ENCODE data around the gene TMEM266. TPM values are rescaled to one million over a fixed set of nuclear protein-coding genes. Genes with fewer than 3 reads are reported as not detected.

The TMEM266 gene
- total RNA-seq, 6 donors from 2014 or later: 0.59 to 2.4 (median 1.2) TPM; not detected in 1

DNA sequence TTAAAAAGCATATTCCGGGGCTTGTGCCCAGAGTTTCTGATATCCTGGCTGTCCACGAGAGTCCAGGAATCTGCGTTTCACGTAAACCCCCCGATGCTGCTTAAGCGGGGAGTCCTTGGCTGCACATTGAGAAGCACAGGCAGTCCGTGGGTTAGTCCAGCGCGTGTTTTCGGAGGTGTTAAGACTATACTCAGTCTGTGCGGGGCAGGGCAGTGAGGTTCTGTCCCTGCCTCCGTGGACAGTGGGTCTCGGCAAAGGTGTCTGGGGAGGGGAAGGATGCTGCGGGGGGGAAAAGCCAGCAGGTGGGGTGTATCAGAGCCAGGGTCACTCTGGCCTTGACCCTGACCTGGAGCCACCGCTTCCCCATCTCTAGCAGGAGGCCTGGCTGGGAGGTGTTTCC lies 106.2 kb downstream of the TMEM266 start:
- no peak for ATAC-seq (ENCODE audit: low FRiP score in 2 of 2)
- Histone ChIP-seq H3K36me3 (no peaks in the 10 kb centered on the region), H3K27me3 (no peaks in the 10 kb centered on the region), H3K4me1 (peaks cover 10 to 30% (median 25%) of the 10 kb centered on the region in 4 donors), H3K9me3 (no peaks in the 10 kb centered on the region), H3K4me3 (no peak overlapping the region), H3K27ac (no peak overlapping the region)
- DNase-seq: no peak
- 93 to 96% methylated on average over 14 to 15 of the region's 15 CpGs for WGBS, 2 donors
- TF ChIP-seq POLR2AphosphoS5 (IDR thresholded peaks at IDR 0.05) (no peak), EP300 (IDR thresholded peaks at IDR 0.05) (no peak), POLR2A (IDR thresholded peaks at IDR 0.05) (no peak)
- TF ChIP-seq, protein P1, sequence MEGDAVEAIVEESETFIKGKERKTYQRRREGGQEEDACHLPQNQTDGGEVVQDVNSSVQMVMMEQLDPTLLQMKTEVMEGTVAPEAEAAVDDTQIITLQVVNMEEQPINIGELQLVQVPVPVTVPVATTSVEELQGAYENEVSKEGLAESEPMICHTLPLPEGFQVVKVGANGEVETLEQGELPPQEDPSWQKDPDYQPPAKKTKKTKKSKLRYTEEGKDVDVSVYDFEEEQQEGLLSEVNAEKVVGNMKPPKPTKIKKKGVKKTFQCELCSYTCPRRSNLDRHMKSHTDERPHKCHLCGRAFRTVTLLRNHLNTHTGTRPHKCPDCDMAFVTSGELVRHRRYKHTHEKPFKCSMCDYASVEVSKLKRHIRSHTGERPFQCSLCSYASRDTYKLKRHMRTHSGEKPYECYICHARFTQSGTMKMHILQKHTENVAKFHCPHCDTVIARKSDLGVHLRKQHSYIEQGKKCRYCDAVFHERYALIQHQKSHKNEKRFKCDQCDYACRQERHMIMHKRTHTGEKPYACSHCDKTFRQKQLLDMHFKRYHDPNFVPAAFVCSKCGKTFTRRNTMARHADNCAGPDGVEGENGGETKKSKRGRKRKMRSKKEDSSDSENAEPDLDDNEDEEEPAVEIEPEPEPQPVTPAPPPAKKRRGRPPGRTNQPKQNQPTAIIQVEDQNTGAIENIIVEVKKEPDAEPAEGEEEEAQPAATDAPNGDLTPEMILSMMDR (IDR thresholded peaks at IDR 0.05): no peak

DNA sequence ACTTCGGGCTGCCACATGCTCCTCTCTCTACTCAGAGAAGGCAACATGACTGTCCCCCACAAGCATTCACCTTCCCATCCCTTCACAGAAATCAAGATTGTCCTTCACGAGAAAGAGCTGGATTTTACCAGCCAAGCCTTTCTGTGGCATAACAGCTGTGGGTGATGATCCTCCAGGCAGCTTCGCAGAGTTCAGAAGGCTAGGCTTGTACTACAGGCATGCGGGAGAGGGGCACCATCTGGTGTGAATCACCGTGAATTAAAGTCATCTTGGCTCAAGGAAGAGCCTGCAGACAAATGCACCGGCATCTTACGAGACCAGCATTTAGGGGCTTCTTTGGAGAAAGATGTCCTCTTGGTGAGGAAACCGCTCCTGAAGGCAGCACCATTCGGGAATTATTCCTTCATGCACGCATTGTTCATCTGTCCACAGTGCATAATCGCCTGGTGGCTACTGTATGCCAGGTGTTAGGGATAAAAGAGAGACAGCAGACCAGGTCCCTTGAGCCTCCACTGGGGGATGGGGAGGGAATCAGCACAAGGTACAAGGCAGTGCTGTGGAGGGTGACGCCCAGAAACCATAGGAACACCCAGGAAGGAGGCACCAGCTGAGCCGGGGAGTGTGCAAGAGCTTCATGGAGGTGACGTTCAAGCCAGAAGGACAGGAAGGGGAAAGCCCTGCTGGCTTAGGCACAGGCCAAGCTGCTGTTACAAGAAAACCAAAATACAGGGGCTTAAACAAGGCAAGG lies 108.6 kb downstream of the TMEM266 start:
- H3K27ac ChIP-seq: no peak overlapping the region
- H3K4me3 ChIP-seq: no peak overlapping the region
- ATAC-seq (ENCODE audit: low FRiP score in 2 of 2): no peak
- H3K27me3 ChIP-seq: no peaks in the 10 kb centered on the region
- H3K9me3 ChIP-seq: no peaks in the 10 kb centered on the region
- TF ChIP-seq POLR2AphosphoS5 (IDR thresholded peaks at IDR 0.05) (no peak), POLR2A (IDR thresholded peaks at IDR 0.05) (no peak), EP300 (IDR thresholded peaks at IDR 0.05) (no peak)
- TF ChIP-seq, protein P1 (IDR thresholded peaks at IDR 0.05): no peak
- no peaks in the 10 kb centered on the region for H3K36me3 ChIP-seq
- 91% methylated on average over 13 to 14 of the region's 14 CpGs for WGBS, 2 donors
- DNase-seq: no peak
- peaks cover 6 to 21% (median 18%) of the 10 kb centered on the region in 4 donors for H3K4me1 ChIP-seq

DNA sequence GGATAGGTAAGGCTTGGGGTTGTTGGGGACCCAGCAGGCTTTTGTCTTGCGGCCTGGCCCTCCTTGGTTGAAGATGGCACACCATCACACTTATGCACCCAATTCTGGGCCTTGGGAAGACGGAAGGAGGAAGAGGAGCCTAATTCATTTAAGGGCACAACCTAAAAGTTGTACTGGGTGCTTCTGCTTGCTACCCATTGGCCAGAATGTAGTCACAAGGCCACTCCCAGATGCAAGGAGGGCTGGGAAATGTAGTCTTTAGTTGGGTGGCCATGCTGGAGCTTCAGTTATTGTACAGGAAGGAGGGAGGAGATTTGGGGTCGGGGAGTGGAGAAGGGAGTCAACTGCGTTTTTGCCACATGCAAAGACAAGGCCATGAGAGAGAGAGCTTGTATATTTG lies 109.2 kb downstream of the TMEM266 start:
- TF ChIP-seq POLR2A (IDR thresholded peaks at IDR 0.05): no peak
- no peak for TF ChIP-seq POLR2AphosphoS5 (IDR thresholded peaks at IDR 0.05)
- TF ChIP-seq, protein P1 (IDR thresholded peaks at IDR 0.05): no peak
- TF ChIP-seq EP300 (IDR thresholded peaks at IDR 0.05): no peak
- H3K27me3 ChIP-seq: no peaks in the 10 kb centered on the region
- ATAC-seq (ENCODE audit: low FRiP score in 2 of 2) (peak in 1 of 2 donors; percentile 71), DNase-seq (no peak)
- 67 to 84% methylated on average over 4 of the region's 4 CpGs for WGBS, 2 donors
- H3K4me1 ChIP-seq: peaks cover 0 to 15% (median 12%) of the 10 kb centered on the region in 4 donors
- H3K9me3 ChIP-seq: no peaks in the 10 kb centered on the region
- no peak overlapping the region for H3K4me3 ChIP-seq
- no peaks in the 10 kb centered on the region for H3K36me3 ChIP-seq
- no peak overlapping the region for H3K27ac ChIP-seq

DNA sequence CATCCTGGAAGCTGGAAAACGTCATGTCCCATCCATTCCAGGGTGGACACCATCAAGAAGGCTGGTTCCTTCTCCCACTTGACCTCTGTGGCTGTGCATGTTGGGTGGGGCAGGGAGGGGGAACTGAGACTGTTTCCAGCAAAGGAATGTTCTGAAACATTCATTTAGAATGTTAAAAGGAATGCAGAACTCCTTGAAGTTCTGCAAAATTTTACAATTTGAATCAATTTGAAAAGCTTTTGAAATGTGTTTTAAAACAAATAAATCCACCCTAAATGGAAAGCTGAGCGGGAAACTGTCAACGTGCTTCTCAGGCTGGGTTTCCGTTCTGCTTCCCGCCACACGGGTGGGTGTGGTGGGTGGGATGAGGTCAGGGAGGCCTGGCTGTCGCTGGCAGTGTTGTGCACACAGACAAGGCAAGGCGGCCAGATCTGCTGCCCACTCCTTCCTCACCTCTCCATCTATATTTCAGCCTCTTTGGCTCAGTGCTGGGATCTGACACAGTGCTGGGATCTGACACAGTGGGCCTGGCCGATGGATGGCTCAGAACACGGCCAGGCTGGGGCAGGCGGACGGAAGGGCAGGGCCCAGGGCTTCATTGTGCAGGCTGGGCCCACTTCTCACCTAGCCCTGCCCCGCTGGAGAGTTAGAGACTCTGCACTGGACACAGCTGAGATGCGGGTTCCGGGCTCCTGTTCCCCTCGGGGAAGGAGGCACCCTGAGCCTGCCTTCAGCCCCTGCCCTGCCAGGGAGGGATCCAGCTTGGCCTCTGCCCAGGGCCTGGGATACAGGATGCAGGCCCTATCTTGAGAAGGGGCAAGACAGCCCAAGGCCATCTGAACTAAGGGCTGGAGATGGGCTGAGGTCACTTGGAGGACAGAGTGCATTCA lies 110.4 kb downstream of the TMEM266 start:
- peak in 1 of 2 donors; percentile 63 for ATAC-seq (ENCODE audit: low FRiP score in 2 of 2)
- Histone ChIP-seq H3K4me3 (no peak overlapping the region), H3K27me3 (no peaks in the 10 kb centered on the region), H3K27ac (no peak overlapping the region), H3K36me3 (no peaks in the 10 kb centered on the region), H3K4me1 (peaks cover 0 to 13% (median 11%) of the 10 kb centered on the region in 4 donors), H3K9me3 (no peaks in the 10 kb centered on the region)
- no peak for TF ChIP-seq EP300 (IDR thresholded peaks at IDR 0.05)
- TF ChIP-seq, protein P1 (IDR thresholded peaks at IDR 0.05): no peak
- TF ChIP-seq POLR2AphosphoS5 (IDR thresholded peaks at IDR 0.05): no peak
- no peak for TF ChIP-seq POLR2A (IDR thresholded peaks at IDR 0.05)
- no peak for DNase-seq
- 56 to 74% methylated on average over 8 to 16 of the region's 16 CpGs for WGBS, 2 donors

Data from upper lobe of left lung (tissue), 6 donors.